ENCODE results near the gene CSMD2.

Gene CSMD2

DNA sequence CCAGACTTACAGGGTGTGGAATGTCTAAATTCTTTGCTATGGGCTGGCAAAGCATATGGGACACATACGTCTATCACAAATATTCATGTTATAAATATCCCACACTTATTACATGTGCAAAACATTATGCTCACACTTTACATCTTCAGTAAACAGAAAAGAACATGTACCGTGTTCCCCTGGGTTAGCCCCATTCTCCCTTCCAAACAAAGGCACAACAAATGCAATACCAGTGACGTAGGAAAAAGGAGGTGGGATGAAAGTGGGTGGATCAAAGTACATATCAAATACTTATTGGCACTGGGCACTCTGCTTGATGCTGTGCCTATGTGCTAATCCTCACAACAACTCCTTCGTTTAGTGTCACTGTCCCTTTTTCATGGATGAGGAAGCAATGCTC is 521.8 kb downstream of the CSMD2 start:
- DNase-seq (ENCODE audit: low read depth): no peak
- TF ChIP-seq, protein P1, sequence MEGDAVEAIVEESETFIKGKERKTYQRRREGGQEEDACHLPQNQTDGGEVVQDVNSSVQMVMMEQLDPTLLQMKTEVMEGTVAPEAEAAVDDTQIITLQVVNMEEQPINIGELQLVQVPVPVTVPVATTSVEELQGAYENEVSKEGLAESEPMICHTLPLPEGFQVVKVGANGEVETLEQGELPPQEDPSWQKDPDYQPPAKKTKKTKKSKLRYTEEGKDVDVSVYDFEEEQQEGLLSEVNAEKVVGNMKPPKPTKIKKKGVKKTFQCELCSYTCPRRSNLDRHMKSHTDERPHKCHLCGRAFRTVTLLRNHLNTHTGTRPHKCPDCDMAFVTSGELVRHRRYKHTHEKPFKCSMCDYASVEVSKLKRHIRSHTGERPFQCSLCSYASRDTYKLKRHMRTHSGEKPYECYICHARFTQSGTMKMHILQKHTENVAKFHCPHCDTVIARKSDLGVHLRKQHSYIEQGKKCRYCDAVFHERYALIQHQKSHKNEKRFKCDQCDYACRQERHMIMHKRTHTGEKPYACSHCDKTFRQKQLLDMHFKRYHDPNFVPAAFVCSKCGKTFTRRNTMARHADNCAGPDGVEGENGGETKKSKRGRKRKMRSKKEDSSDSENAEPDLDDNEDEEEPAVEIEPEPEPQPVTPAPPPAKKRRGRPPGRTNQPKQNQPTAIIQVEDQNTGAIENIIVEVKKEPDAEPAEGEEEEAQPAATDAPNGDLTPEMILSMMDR (IDR thresholded peaks at IDR 0.05; ENCODE audit: low read depth, low read length, missing control alignments): no peak
- H3K4me3 ChIP-seq (ENCODE audit: low read depth, low read length): no peak overlapping the region

GRCh38 chr1:33641104-33641830 is 523.8 kb downstream of the CSMD2 start:
- DNase-seq (ENCODE audit: low read depth): no peak
- TF ChIP-seq, protein P1 (IDR thresholded peaks at IDR 0.05; ENCODE audit: low read depth, low read length, missing control alignments): peak; percentile 58
- no peak overlapping the region for H3K4me3 ChIP-seq (ENCODE audit: low read depth, low read length)

- no peak for DNase-seq (ENCODE audit: low read depth)
- TF ChIP-seq, protein P1 (IDR thresholded peaks at IDR 0.05; ENCODE audit: low read depth, low read length, missing control alignments): no peak
- H3K4me3 ChIP-seq (ENCODE audit: low read depth, low read length): no peak overlapping the region
These were observed 524.8 kb downstream of the CSMD2 start for GRCh38 chr1:33640114-33640660.

DNA sequence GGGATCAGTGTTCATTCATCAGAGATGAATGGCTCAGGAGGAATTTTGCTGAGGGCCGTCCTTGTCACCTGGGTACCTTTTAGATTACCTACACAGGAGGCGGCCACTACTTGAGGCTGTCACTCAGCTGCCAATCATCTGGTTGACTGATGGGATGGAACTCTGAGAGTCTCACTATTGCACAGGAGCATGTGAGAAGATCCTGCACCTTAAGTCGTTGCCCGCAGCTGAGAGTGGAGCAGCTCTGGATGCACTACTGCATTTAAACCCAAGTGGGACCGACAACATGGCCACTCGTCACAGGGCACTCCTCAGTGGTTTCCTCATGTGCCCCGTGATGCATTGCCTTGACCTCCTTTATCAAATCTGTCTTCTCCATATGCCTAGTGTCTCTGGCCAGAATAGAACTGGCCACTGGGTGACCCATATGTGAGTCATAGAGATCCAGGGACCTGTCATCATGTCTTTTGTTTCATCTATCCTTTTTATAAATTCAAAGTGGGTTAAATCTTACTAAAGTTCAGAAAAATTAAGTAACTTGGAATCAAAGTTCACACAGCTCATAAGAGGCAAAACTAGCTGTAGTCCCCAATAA is 527.1 kb downstream of the CSMD2 start:
- H3K4me3 ChIP-seq (ENCODE audit: low read depth, low read length): no peak overlapping the region
- TF ChIP-seq, protein P1 (IDR thresholded peaks at IDR 0.05; ENCODE audit: low read depth, low read length, missing control alignments): no peak
- DNase-seq (ENCODE audit: low read depth): no peak

- TF ChIP-seq, protein P1 (IDR thresholded peaks at IDR 0.05; ENCODE audit: low read depth, low read length, missing control alignments): no peak
- no peak for DNase-seq (ENCODE audit: low read depth)
- no peak overlapping the region for H3K4me3 ChIP-seq (ENCODE audit: low read depth, low read length)
These were observed 528.8 kb downstream of the CSMD2 start for GRCh38 chr1:33636209-33636608.

GRCh38 chr1:33635336-33636012 is 529.6 kb downstream of the CSMD2 start:
- DNase-seq (ENCODE audit: low read depth): no peak
- H3K4me3 ChIP-seq (ENCODE audit: low read depth, low read length): no peak overlapping the region
- TF ChIP-seq, protein P1 (IDR thresholded peaks at IDR 0.05; ENCODE audit: low read depth, low read length, missing control alignments): no peak
